HepG2 (cell line): ENCODE measurements around the gene YWHAQ. TPM values are rescaled to one million over a fixed set of nuclear protein-coding genes. Genes with fewer than 3 reads are reported as not detected.

ENCODE experiments used
- ISL2 ChIP-seq: sonication (generic); formaldehyde crosslinking; IDR thresholded peaks from 2 replicates; pipeline ENCODE4 v1.5.0; 2020; ENCODE audit warnings: missing genetic modification reagents
- MAX ChIP-seq: IDR thresholded peaks from 2 replicates; pipeline ENCODE4 v1.6.1; 2012; ENCODE audit warnings: inconsistent platforms
- MXI1 ChIP-seq: IDR thresholded peaks from 3 replicates; pipeline ENCODE4 v1.6.1; 2012; ENCODE audit warnings: low read depth, low read length, inconsistent platforms, borderline replicate concordance
- NBN ChIP-seq: fragments of 450-650 bp; conservative IDR thresholded peaks from 2 replicates; pipeline ENCODE4 v1.6.1; 2017
- NFE2L1 ChIP-seq: sonication (generic); formaldehyde crosslinking; IDR thresholded peaks from 2 replicates; pipeline ENCODE4 v1.4.0; 2020; ENCODE audit warnings: missing genetic modification reagents, mild to moderate bottlenecking, borderline replicate concordance
- NFKB2 ChIP-seq: sonication (generic); formaldehyde crosslinking; IDR thresholded peaks from 2 replicates; pipeline ENCODE4 v1.4.0; 2020; ENCODE audit warnings: missing genetic modification reagents, borderline replicate concordance
- PAX8 ChIP-seq: sonication (generic); formaldehyde crosslinking; IDR thresholded peaks from 2 replicates; pipeline ENCODE4 v1.8.0; 2022; ENCODE audit warnings: mild to moderate bottlenecking, missing genetic modification reagents, borderline replicate concordance
- RARA ChIP-seq: IDR thresholded peaks from 2 replicates; pipeline ENCODE4 v1.6.1; 2016; ENCODE audit warnings: missing genetic modification reagents, missing compliant biosample characterization
- SMAD1 ChIP-seq: sonication (generic); formaldehyde crosslinking; IDR thresholded peaks from 2 replicates; pipeline ENCODE4 v1.4.0; 2020; ENCODE audit warnings: missing genetic modification reagents, low read depth, mild to moderate bottlenecking, borderline replicate concordance
- TAF1 ChIP-seq: sonication (generic); formaldehyde crosslinking; IDR thresholded peaks from 2 replicates; pipeline ENCODE4 v1.4.0; 2020; ENCODE audit warnings: missing genetic modification reagents
- ZNF138 ChIP-seq: sonication (generic); formaldehyde crosslinking; IDR thresholded peaks from 2 replicates; pipeline ENCODE4 v1.5.0; 2020; ENCODE audit warnings: mild to moderate bottlenecking, low read depth, missing genetic modification reagents
- ZNF205 ChIP-seq: IDR thresholded peaks from 2 replicates; pipeline ENCODE4 v1.6.1; 2018; ENCODE audit warnings: missing biosample characterization, missing genetic modification reagents
- ZNF331 ChIP-seq: sonication (generic); formaldehyde crosslinking; IDR thresholded peaks from 2 replicates; pipeline ENCODE4 v1.4.0; 2020; ENCODE audit warnings: missing genetic modification reagents
- ZNF432 ChIP-seq: sonication (generic); formaldehyde crosslinking; IDR thresholded peaks from 2 replicates; pipeline ENCODE4 v1.5.0; 2020; ENCODE audit warnings: missing genetic modification reagents, mild to moderate bottlenecking, borderline replicate concordance
- ZNF616 ChIP-seq: sonication (generic); formaldehyde crosslinking; IDR thresholded peaks from 2 replicates; pipeline ENCODE4 v1.5.0; 2020; ENCODE audit warnings: low read depth, mild to moderate bottlenecking, missing genetic modification reagents
- ZNF713 ChIP-seq: sonication (generic); formaldehyde crosslinking; IDR thresholded peaks from 2 replicates; pipeline ENCODE4 v1.4.0; 2020; ENCODE audit warnings: mild to moderate bottlenecking, missing genetic modification reagents
- ZNF766 ChIP-seq: sonication (generic); formaldehyde crosslinking; IDR thresholded peaks from 2 replicates; pipeline ENCODE4 v1.5.0; 2020; ENCODE audit warnings: missing genetic modification reagents, borderline replicate concordance
- ZNF777 ChIP-seq: sonication (generic); formaldehyde crosslinking; IDR thresholded peaks from 2 replicates; pipeline ENCODE4 v1.4.0; 2020; ENCODE audit warnings: missing genetic modification reagents
- ZXDC ChIP-seq: sonication (generic); formaldehyde crosslinking; IDR thresholded peaks from 2 replicates; pipeline ENCODE4 v1.5.0; 2020; ENCODE audit warnings: mild to moderate bottlenecking, missing genetic modification reagents
- polyA plus RNA-seq, 8 experiments: library from polyadenylated mRNA; depleted of rRNA in 3 of 8; stranded (reverse) in 7 of 8; unstranded in 1 of 8; fragments of >200 nt; fragmentation: Illumina TruSeq in 4 of 8; extraction: Trizol in 4 of 8; gene quantifications; 2 replicates each; pipeline versions ENCODE4 v1.2.1 to v1.2.3, GENCODE V29; 2011 to 2016; ENCODE audit warnings: low read depth in 4 of 8, missing spikeins in 1 of 8, mixed read lengths in 1 of 8; ENCODE audit not compliant: insufficient read depth in 1 of 8
- total RNA-seq, 5 experiments: library from RNA; depleted of rRNA; stranded (reverse); fragments of >200 nt; fragmentation: Illumina TruSeq; extraction: Trizol; gene quantifications; 2 replicates each; pipeline ENCODE4 v1.2.3, GENCODE V29; 2016; ENCODE audit warnings: low read depth in 1 of 5

The YWHAQ gene
- total and polyA plus RNA-seq, 2 of the 13 experiments (the other 11 are each of a cell fraction or from before 2014, with no cell fraction given), result 160 to 304 TPM

- peak; percentile 80; the same call in 1 of the 2 replicates for TF ChIP-seq ZXDC (CRISPR knock-in tag)
- TF ChIP-seq NFKB2, result peak; percentile 62; the same call in 1 of the 2 replicates
- no peak for TF ChIP-seq ZNF331 (CRISPR knock-in tag)
- TF ChIP-seq MAX, result peak; percentile 31; the same call in 1 of the 2 replicates
- 0 out of 2 replicates have a peak, but pooled peaks have one; percentile 15 for TF ChIP-seq ZNF777
- no peak; the same call in 1 of the 2 replicates for TF ChIP-seq ZNF138 (CRISPR knock-in tag)
- 0 out of 2 replicates have a peak, but pooled peaks have one; percentile 1 for TF ChIP-seq TAF1 (CRISPR knock-in tag)
- peak; percentile 16 for TF ChIP-seq SMAD1 (CRISPR knock-in tag)
- peak; percentile 48; the same call in 1 of the 2 replicates for TF ChIP-seq ZNF766 (CRISPR knock-in tag)
- 0 out of 2 replicates have a peak, but pooled peaks have one; percentile 33 for TF ChIP-seq ZNF713 (CRISPR knock-in tag)
- peak; percentile 65; the same call in 1 of the 2 replicates for TF ChIP-seq NFE2L1 (CRISPR knock-in tag)
- TF ChIP-seq ZNF205 (CRISPR knock-in tag), result peak; percentile 27; the same call in 1 of the 2 replicates
- TF ChIP-seq MXI1, result peak; percentile 49; the same call in 1 of the 3 replicates
- TF ChIP-seq ZNF432, result peak; percentile 39; the same call in 1 of the 2 replicates
- TF ChIP-seq ZNF616 (CRISPR knock-in tag), result peak; percentile 72; the same call in 1 of the 2 replicates
- TF ChIP-seq RARA, result 0 out of 2 replicates have a peak, but pooled peaks have one; percentile 25
- TF ChIP-seq ISL2, result no peak
- peak; percentile 88; the same call in 1 of the 2 replicates for TF ChIP-seq PAX8
- TF ChIP-seq NBN, result no peak
Observed at GRCh38 chr2:9630117-9630735, 571 bp downstream of the YWHAQ start (continued).
